HUES64 (cell line): ENCODE measurements around the gene FTSJ3.

ENCODE experiments used
- H3K27ac ChIP-seq: 2 replicates; pipeline ENCODE4 v1.7.0; 2013; ENCODE audit warnings: low read depth, low read length, inconsistent platforms
- H3K27me3 ChIP-seq: 2 replicates; pipeline ENCODE4 v1.6.1; 2013; ENCODE audit warnings: mild to moderate bottlenecking, low read length; ENCODE audit not compliant: insufficient read depth
- H3K36me3 ChIP-seq: 2 replicates; pipeline ENCODE4 v1.6.1; 2013; ENCODE audit warnings: mild to moderate bottlenecking, low read length; ENCODE audit not compliant: insufficient read depth
- H3K4me1 ChIP-seq: 2 replicates; pipeline ENCODE4 v1.6.1; 2013; ENCODE audit warnings: mild to moderate bottlenecking, low read length, moderate library complexity; ENCODE audit not compliant: insufficient read depth
- H3K4me3 ChIP-seq: 2 replicates; pipeline ENCODE4 v1.5.1; 2013; ENCODE audit warnings: mild to moderate bottlenecking, low read length, moderate library complexity
- H3K9ac ChIP-seq: 2 replicates; pipeline ENCODE4 v1.6.1; 2013; ENCODE audit warnings: mild to moderate bottlenecking, low read depth, low read length
- H3K9me3 ChIP-seq: 2 replicates; pipeline ENCODE4 v1.6.1; 2013; ENCODE audit warnings: low read depth, low read length; ENCODE audit not compliant: insufficient read depth
- WGBS: fragments of 150-250, 120-280 bp; methylation state at CpG from one replicate; pipeline ENCODE4 v1.1.7; 2013; ENCODE audit warnings: missing lambda C conversion rate; 5-methylcytosine and 5-hydroxymethylcytosine counted together

Gene FTSJ3

DNA sequence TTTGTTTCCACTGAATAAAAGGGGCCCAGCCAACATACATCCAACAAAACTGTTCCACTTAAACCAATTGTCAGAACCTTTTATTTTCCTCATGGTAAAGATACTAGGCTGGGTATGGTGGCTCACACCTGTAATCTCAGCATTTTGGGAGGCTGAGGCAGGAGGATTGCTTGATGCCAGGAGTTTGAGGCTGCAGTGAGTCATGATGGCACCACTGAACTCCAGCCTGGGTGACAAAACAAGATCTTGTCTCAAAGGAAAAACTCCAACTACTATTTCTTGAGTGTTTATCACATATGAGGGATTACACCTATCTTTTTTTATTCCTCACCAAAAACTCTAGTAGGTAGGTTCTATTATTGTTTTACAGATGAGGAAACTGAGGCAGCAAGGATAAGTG, 4.9 kb downstream of the FTSJ3 start:
- Histone ChIP-seq H3K9ac (no peak overlapping the region), H3K27me3 (no peaks in the 10 kb centered on the region), H3K9me3 (no peaks in the 10 kb centered on the region), H3K27ac (no peak overlapping the region), H3K4me3 (no peak overlapping the region), H3K36me3 (peaks cover 83% of the 10 kb centered on the region), H3K4me1 (0 out of 2 replicates have a peak, but pooled peaks cover 6% of the 10 kb centered on the region)

GRCh38 chr17:63821804-63822203, 5.7 kb downstream of the FTSJ3 start:
- Histone ChIP-seq H3K4me3 (no peak overlapping the region), H3K9me3 (no peaks in the 10 kb centered on the region), H3K9ac (no peak overlapping the region), H3K4me1 (0 out of 2 replicates have a peak, but pooled peaks cover 6% of the 10 kb centered on the region), H3K36me3 (peaks cover 90% of the 10 kb centered on the region), H3K27ac (no peak overlapping the region), H3K27me3 (no peaks in the 10 kb centered on the region)
- WGBS = 91% methylated on average over 6 of the region's 6 CpGs

- Histone ChIP-seq H3K4me1 (0 out of 2 replicates have a peak, but pooled peaks cover 4% of the 10 kb centered on the region), H3K4me3 (no peak overlapping the region), H3K36me3 (peaks cover 98% of the 10 kb centered on the region), H3K27me3 (no peaks in the 10 kb centered on the region), H3K27ac (no peak overlapping the region), H3K9me3 (no peaks in the 10 kb centered on the region), H3K9ac (no peak overlapping the region)
- 95% methylated on average over 10 of the region's 10 CpGs for WGBS
Measured at GRCh38 chr17:63820963-63821561, 6.4 kb downstream of the FTSJ3 start.

DNA sequence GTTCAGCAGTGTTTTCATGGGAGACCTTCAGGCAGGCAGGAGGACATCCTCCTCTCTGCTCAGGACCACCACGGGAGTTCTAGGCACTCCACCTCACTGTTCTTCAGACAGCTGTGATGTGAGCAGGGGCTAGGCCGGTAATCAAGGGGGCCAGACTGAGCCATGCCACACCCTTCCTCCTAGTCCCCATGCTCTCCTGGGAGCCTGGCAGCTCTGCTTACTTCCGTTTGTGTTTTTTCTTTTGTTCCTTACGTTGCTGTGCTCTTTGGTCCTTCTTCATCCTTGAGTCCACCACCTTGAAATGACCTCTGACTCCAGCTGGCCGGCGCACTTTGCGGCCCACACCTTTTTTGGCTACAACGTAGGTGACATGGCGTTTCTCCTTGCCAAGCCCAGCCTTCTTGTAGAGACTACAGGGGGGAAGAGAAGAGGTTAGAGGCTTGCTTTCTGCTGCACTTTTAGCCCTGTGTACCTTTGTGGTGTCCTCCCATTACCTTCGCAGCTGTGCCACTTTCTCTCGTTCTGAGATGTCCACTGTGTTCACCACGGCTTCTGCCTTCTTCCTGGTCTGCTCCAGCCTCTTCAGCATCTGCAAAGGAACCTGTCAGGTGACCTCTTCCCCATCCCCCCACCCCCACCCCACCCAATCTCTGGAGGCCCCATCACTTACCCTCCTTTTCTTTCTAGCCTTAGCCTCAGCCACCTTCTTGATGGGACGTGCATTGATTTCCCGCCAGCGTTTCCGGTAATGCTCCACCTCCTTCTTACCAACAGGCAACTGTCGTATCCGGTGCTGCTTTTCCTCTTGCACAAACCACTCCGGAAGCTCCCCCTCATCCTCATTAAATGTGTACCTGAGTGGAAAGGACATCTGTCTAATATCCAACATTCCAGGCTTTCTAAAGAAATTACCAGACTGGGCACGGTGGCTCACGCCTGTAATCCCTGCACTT, 7.6 kb downstream of the FTSJ3 start:
- WGBS = 92% methylated on average over 21 of the region's 21 CpGs
- H3K27ac ChIP-seq = no peak overlapping the region
- no peak overlapping the region for H3K9ac ChIP-seq

DNA sequence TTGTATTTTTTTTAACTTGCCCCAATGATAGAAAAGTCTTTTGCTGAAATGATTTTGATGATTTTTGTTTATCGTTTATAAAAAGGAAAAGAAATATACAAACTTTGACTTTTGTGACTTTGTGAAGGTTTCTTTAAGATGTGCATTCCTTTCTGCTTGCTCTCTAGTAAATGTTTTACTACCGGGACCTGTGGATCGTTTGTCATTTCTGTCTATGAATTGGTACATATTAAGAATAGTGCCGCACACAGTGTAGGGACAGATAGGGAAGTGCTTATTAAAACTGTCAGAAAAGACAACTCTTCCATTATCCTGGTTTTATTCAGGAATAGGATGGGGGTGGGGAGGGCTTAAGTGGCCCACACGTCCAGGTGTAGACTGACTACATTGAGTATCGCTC, 8.3 kb downstream of the FTSJ3 start:
- no peak overlapping the region for H3K4me3 ChIP-seq
- WGBS = 91% methylated on average over 6 of the region's 6 CpGs
- no peaks in the 10 kb centered on the region for H3K27me3 ChIP-seq
- H3K36me3 ChIP-seq = peaks cover 98% of the 10 kb centered on the region
- H3K9ac ChIP-seq = no peak overlapping the region
- no peaks in the 10 kb centered on the region for H3K4me1 ChIP-seq
- no peaks in the 10 kb centered on the region for H3K9me3 ChIP-seq
- no peak overlapping the region for H3K27ac ChIP-seq

More for the DNA sequence above, 7.6 kb downstream of the FTSJ3 start:
- H3K27me3 ChIP-seq = no peaks in the 10 kb centered on the region
- H3K36me3 ChIP-seq = peaks cover 98% of the 10 kb centered on the region
- H3K9me3 ChIP-seq = no peaks in the 10 kb centered on the region
- no peak overlapping the region for H3K4me3 ChIP-seq
- no peaks in the 10 kb centered on the region for H3K4me1 ChIP-seq

DNA sequence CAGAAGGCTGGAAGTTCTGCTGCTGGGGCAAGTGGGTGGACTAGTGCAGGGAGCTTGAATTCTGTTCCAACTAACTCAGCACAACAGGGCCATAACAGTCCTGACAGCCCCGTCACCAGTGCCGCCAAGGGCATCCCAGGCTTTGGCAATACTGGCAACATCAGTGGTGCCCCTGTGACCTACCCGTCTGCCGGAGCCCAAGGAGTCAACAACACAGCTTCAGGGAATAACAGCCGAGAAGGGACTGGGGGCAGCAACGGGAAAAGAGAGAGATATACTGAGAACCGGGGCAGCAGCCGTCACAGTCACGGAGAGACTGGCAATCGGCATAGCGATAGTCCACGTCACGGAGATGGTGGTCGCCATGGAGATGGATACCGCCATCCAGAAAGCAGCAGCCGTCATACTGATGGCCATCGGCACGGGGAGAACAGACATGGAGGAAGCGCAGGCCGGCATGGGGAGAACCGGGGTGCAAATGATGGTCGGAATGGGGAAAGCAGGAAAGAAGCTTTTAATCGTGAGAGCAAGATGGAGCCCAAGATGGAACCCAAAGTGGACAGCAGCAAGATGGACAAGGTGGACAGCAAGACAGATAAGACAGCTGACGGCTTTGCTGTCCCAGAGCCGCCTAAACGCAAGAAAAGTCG, 9.6 kb downstream of the FTSJ3 start:
- Histone ChIP-seq H3K9me3 (no peaks in the 10 kb centered on the region), H3K27ac (no peak overlapping the region), H3K4me3 (no peak overlapping the region), H3K27me3 (no peaks in the 10 kb centered on the region), H3K36me3 (peaks cover 99% of the 10 kb centered on the region), H3K4me1 (no peaks in the 10 kb centered on the region), H3K9ac (no peak overlapping the region)
- WGBS = 95% methylated on average over 27 of the region's 27 CpGs

DNA sequence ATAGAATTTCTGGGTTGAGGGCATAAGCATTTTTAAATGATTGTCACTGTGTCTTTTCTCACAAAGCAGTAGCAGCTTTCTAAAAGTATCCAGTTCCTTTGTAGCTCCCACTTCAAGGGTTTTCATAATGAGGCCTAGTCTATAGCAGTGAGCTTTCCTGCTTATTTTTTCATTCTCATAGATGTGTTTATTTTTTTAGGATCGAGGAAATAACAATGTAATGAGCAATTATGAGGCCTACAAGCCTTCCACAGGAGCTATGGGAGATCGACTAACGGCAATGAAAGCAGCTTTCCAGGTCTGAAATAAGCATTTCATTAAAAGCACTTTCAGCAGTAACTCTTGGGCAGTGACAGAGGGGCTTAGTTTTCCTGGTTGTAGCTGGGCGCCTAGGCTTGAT, 10.8 kb downstream of the FTSJ3 start:
- Histone ChIP-seq H3K27me3 (no peaks in the 10 kb centered on the region), H3K36me3 (peaks cover 99% of the 10 kb centered on the region), H3K4me3 (no peak overlapping the region), H3K27ac (no peak overlapping the region), H3K9me3 (no peaks in the 10 kb centered on the region), H3K4me1 (no peaks in the 10 kb centered on the region), H3K9ac (no peak overlapping the region)
- WGBS = 95% methylated on average over 4 of the region's 4 CpGs

DNA sequence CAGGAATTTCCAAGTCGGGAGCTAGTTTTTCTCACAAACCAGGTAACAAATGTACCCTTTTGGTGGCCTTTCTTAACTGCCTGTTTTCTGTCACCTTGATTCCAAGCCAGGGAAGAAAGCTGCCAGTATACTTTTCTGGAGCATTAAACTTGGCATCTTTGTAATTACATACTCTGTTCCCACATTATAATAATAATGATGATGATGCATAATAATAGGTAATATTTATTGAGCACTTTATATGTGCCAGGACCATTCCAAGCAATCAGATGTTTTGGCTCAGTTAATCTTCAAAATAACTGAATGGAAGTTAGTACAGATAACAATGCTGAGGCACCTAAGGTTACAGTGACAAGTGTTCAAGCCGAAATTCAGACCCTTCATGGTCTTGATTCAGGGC, 11.3 kb downstream of the FTSJ3 start:
- Histone ChIP-seq H3K9me3 (no peaks in the 10 kb centered on the region), H3K4me1 (no peaks in the 10 kb centered on the region), H3K9ac (no peak overlapping the region), H3K4me3 (no peak overlapping the region), H3K27ac (no peak overlapping the region), H3K36me3 (peaks cover 99% of the 10 kb centered on the region), H3K27me3 (no peaks in the 10 kb centered on the region)
- 96% methylated on average over 2 of the region's 2 CpGs for WGBS

- Histone ChIP-seq H3K4me1 (no peaks in the 10 kb centered on the region), H3K27me3 (no peaks in the 10 kb centered on the region), H3K9me3 (no peaks in the 10 kb centered on the region), H3K27ac (no peak overlapping the region), H3K4me3 (no peak overlapping the region), H3K36me3 (peaks cover 100% of the 10 kb centered on the region), H3K9ac (no peak overlapping the region)
- WGBS = 98% methylated on average over 6 of the region's 9 CpGs
Measured at GRCh38 chr17:63809970-63810369, 17.5 kb downstream of the FTSJ3 start.

DNA sequence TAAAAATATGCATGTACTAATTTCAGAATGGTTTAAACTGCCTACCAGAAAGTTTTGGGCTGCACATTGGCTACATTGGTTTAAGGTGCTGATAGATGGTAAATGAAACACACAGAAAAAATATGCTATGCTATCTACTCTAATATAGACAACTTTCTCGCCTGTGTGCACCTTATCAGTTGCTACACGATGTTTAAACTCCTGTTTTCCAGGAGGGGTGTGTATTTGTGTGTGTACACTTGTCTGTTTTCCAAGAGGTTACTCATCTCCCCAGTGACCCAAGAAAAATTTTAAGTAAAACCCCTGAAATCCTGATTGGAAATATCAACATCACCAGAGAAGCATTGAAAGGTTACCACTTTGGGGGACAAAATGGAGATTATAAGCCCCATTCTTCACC, 21.9 kb downstream of the FTSJ3 start:
- Histone ChIP-seq H3K27ac (no peak overlapping the region), H3K4me3 (no peak overlapping the region), H3K27me3 (no peaks in the 10 kb centered on the region), H3K36me3 (peaks cover 97% of the 10 kb centered on the region), H3K9ac (no peak overlapping the region), H3K9me3 (no peaks in the 10 kb centered on the region), H3K4me1 (no peaks in the 10 kb centered on the region)
- WGBS = 100% methylated on average over 2 of the region's 2 CpGs

GRCh38 chr17:63804328-63804727, 23.1 kb downstream of the FTSJ3 start:
- Histone ChIP-seq H3K27me3 (no peaks in the 10 kb centered on the region), H3K27ac (no peak overlapping the region), H3K4me3 (no peak overlapping the region), H3K4me1 (no peaks in the 10 kb centered on the region), H3K36me3 (peaks cover 97% of the 10 kb centered on the region), H3K9me3 (no peaks in the 10 kb centered on the region), H3K9ac (no peak overlapping the region)
- 94% methylated on average over 1 of the region's 1 CpG for WGBS
